ENCODE data around the gene MEOX2.

MEOX2 gene

DNA sequence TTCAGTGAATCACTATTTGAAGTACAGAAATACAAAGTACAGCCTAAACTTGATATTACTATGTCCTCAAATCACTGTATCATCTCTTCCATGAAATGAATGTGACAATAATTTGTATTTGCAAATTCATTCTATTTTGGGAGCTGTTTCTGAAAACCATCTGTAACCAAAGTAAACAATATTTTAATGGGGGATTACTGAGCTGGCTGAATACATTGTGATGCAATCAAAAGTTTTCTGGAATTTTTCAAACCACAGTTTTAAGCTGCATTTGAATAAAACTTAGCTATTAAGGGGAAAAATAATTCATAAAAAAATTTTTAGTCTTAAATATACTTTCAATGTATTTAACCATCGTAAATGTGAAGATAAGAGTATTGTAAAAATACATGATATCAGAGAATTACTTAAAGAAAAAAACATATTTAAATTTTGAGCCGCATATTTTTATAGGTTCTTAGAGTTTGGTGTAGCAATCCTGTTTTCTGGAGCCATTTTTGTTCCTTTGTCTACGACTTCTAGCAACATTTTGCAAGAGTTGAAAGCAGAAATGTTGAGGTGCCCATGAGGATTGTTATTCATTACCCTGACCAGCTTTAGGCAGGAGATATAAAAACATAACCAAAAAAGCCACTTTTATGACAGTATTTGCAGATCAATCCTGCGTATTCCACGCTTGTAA lies 78.8 kb downstream of the MEOX2 start:
- no peak for DNase-seq

DNA sequence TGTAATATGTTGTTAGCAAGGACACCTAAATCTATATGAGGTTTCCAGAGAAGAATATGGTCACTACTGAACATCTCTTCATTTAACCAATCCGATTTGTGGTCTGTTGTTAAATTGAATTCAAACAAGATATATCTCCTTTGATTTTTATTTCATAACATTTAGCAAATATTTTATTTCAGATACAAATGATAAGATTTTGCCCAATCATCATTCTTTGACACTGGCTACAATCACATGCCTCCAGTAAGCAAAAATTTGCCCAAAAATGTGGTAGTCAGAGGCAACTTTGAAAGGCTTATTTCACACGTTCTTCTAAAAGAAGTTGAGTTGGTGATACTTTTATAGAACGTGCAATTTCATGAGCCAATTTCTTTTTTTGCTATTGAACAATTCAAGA lies 79.9 kb downstream of the MEOX2 start:
- DNase-seq: no peak

DNA sequence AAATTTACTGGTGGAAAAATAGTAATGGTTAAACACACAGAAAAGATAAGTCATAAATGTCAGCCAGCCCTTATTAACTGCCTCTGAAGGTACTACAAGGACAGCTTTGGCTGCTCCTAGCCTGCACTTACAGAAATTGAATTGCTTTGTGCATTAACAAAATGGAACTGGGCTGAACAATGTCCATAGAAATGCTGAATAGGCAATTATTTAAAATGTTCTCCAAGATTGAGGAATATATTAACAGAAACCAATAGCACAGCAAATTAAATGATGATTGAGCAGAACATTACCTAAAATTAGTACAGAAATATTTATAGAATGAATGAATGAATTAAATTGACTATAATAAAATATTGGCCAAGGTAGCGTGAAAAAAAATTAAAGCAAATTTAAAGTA lies 82.3 kb downstream of the MEOX2 start:
- DNase-seq: no peak

DNA sequence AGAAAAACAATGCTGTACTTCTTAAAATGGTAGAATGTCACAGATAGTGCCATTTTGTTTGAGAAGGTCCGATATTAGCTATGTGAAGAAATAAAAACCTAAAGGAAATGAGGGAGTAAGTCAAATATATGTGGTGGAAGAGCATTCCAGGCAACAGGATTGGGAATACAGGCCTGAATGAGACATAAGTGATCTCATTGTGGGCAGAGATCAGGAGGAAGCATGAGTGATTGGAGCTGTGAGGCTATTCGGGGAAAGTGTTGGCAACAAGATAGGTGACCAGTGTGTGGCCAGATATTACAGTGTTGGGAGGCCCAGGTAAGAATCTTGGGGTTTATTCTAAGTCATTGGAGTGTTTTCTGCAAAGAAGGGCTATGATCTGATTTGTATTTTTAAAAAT lies 83.4 kb downstream of the MEOX2 start:
- no peak for DNase-seq

DNA sequence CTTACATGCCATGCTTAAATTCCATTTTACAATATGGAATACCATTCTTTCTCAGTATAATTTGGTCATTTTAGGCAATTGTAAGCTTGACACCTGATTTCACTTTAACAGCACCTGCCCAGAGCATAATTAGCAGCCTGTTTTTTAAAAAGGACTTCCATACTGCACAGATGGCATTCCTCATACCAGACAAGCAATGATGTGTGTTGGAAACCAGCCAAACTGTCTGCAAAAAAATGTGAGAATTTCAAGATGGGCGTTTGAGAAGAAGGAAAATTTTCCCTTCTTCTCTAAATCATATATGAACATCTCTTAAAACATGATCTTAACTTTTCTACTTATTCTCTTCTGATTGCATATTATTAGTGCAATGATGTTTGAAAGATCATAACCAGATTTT lies 84.2 kb downstream of the MEOX2 start:
- no peak for DNase-seq

DNA sequence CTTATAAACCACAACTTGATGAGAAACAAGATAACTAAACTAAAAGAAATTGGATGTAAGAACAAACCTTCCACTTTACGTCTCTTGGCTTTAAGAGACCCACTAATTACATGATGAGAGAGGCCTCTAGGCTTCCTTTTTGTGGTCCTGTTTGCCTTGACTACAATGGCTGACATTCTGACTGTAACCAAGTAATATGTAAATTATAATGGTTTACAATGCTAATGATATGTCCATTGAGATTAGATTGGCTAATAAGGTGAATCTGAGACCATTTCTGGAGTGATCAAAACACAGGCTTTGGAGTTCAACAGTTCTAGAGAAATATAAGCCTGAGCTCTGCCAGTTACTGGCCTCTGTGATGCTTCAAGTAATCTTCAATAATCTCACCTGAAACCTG lies 85.3 kb downstream of the MEOX2 start:
- DNase-seq: no peak

DNA sequence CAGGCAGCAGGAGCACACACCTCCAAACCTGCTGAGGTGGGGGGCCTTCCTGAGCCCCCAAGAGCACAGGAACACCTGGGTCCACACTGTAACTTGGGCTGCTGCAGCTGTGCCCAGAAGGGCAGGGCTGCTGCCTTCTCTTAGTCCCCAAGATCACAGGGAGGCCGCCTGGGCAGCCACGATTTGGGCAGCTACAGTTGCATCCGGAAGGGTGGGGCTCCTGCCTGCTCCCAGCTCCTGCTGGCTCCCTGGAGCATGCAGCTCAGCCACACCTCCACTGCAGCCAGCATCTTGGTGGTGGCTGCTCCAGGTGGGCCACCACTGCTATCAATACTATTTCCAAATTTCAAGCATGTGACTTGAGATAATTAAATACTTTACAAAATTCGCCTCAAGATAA lies 86.2 kb downstream of the MEOX2 start:
- no peak for DNase-seq

DNA sequence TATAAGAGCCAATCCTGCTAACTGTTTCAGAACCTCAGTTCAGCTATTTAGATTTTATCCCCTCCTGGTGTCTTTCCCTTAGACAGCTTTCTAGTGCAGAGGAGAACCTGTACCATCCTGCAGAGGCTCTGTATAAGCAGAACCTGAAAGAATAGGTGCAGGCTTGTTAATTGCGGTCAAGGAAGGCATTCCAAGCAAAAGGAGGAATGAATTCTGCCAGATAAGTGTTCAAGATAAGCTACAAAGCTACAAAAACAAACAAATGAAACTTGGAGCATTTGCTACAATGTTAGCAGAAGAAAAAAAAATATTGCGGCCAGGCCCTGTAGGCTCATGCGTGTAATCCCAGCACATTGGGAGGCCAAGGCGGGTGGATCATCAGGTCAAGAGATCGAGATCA lies 92.0 kb downstream of the MEOX2 start:
- no peak for DNase-seq

DNA sequence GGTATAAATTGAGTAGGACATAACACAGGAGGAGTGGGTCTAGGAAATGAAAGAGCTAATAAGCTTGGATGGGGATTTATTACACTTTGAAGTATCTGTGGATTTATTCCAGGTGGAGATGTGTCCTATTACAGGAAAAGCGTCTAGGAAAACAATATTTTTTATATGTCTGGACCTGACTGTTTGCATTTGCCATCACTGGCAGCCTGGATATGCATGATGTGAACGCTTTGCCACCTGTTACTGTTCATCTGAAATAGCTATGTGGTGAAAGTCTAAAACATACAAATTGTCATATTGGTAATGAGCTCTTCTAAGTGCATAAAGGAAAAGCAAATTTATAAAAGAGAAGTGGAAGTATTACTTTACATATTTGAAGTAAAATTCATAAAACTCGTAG lies 93.1 kb downstream of the MEOX2 start:
- no peak for DNase-seq

DNA sequence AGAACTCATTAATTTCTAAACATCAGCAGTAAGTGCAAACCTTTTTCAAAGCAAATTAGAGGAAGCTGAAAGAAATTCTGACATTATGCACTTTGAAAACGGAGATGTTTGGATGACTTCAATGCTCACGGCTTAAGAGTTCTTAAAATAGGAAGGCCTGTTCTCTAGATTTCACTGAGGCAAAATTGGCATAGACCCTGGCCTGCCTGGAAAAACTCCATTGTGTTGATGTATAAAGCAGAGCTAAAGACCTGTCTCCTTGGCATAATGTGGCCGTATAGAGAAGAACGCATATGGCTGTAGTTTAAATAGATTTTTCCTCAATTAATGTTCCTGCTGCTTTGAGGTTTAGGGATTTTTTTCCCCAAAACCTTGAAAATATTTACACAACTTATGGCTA lies 100.2 kb downstream of the MEOX2 start:
- DNase-seq: no peak

DNA sequence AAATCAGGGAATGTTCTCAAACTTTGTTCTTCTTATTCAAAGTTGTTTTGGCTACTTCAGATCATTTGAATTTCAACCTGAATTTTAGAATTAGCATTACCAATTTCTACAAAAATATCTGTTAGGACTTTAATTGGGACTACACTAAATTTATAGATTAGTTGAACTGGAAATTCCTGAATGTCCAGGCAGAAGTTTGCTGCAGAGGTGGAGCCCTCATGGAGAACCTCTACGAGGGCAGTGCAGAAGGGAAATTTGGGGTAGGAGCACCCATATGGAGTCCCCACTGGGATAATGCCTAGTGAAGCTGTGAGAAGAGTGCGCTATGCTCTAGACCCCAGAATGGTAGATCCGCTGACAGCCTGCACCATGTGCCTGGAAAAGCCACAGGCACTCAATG lies 101.9 kb downstream of the MEOX2 start:
- no peak for DNase-seq

DNA sequence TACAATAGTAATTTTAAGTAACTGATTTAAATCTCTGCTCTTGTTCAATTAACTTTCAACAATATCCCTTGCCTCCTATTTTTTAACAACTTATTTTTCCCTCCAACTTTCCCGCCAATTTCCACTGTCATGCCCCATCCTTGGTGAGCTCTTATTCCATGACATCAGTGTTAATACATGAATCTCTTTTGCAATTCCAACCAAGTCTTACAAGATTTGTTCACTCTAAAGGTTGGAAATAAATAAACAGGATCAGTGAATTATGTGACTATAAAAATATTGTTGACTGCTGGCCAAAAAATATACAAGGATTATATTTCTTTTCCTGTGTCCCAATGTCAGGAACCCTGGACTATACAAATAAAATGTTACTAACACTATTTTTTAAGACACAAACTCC lies 103.7 kb downstream of the MEOX2 start:
- no peak for DNase-seq

DNA sequence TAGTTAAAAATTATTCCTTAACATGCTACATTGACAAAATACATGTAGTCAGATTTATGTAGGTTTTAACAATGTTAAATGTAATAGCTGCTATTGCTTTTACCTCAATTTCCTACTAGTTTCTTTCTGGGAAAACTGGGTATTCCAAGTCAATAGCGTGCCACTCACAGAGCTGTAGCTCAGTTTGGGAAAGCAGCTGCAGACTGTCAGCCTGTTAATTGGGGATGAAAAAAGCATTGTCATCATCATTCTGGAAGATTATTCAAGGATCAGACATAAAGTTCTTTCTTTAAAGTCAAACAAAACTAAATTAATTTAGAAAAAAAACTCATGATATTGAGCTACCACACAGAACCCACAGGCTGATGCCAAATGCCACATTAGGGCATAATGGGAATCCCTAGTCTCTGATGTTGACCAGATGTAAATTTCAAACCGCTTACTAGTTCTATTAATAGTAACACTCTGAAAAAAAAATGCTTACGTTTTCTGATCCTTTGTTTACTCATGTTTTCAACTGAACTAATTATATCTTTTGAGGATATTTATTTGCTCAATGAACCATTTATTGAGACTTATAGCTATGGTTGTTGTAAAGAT lies 105.0 kb downstream of the MEOX2 start:
- DNase-seq: no peak

DNA sequence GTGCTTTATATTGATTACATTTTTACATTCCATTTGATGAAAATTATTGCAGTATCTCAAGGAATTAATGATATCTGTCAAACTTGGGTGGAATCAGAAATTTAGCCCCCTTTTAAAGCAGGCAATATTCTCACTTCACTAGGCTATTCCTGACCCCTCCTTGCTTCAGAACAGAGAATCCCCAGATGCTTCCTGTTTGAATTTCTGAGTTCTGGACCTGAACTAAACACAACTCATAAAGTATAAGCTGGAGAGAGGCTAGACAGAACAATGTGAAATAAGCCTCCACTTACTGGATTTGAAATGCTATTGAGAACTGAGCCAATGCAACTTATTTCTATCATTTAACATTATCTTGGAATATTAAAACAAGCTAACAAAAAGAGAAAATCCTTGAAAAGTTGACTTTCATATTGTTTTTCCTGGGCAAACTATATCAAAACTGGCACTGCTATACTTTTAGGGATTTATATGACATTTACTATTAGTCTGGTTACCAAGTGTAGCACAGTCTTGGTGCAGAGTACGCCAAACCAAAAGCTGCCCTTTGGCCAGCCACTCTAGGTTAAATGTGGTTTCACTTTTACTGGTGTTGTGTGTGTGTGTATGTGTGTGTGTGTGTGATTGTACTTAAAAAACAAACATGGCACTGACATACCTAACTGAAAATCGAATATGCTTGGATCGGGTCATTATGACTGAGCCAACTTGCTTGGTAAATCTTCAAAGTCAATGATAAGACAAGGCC lies 105.7 kb downstream of the MEOX2 start:
- DNase-seq: no peak

DNA sequence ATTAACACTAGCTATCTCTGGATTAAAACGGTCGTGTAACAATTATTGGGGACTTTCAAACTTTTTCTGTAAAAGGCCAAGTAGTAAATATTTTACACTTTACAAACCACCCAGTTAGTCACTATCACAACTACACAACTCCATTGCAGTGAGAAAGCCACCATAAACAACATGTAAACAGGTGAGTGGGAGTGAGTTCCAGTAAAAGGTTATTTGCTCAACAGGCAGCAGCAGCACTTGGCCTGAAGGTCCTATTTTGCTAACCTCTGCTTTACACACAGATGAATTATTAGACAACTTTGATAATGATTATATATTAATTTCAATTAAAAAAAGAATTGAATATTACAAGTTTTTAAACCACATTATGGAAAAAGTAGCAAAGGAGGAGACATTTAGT lies 108.9 kb downstream of the MEOX2 start:
- DNase-seq: no peak

DNA sequence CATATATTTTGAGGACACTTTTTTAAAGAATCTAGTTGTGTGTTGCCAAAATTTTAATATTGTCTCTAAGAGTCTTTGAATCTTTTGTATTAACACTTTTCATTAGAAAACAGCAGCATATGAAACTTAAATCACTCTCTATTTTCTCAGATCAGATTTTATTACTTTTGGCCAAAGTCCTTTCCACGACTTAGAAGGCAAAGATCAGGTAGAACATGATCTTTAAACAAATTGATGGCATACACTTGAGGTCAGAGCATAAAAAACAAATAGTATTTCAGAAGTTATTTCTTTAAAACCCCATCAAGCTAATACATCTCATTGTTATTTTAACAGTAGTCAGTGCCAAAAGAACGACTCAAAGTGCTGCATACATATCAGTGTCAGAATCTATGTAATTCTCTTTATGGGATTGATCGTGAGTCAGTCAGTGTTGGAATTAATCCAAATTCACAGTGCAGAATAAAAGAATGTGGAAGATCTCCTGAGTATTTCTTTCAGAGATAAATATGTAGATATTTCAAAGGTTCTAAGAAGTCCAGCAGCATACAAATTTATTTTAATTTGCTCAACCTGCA lies 115.1 kb downstream of the MEOX2 start:
- no peak for DNase-seq

DNA sequence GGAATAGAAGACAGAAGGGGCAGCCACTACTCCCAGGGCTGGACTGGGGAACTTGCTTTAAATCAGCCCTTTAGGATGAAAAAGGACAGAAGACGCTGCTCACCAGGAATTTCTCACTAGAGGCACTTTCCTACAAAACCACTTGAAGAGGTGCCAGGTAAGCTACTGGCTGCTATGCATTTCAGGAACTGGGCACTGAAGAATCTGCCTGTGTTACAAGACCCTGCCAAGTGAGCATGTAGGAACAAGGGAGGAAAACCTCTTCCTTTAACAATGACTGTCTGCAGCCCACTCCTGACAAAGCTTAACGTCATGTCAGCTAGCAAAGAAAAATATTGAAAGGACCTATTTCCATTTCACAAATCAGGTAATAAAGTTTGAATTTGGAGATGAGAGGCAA lies 118.8 kb downstream of the MEOX2 start:
- no peak for DNase-seq

DNA sequence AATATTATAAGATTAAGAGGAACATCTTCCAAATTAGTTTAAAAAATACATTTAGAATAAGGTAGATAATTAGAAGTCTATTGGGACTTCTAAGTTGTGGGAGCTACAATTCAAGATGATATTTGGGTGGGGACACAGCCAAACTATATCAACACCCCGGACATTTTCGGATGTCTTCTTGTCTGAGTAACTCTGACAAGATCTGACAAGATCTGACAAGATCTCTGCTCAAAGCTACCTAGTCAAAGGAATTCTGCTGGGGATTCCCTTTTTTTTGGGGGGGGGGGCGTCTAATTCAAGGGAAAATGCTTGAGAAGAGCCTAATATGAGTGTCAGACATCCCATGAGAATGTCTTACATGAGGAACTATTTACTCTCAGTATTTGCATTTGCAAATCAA lies 119.4 kb downstream of the MEOX2 start:
- DNase-seq: no peak

DNA sequence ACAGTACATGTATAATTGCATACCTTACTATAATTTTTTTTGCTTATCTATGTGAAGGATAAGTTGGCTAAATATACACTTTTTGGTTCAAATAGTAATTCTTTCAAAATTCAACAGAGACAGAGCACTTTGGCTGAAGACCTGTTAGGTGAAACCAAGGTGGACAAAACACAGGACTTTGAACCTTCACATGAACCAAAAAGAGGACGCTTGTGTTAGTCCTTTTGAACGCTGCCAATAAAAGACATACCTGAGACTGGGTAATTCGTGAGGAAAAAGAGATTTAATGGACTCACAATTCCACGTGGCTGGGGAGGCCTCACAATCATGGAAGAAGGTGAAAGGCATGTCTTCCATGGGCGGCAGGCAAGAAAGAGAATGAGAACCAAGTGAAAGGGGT lies 120.0 kb downstream of the MEOX2 start:
- DNase-seq: no peak

DNA sequence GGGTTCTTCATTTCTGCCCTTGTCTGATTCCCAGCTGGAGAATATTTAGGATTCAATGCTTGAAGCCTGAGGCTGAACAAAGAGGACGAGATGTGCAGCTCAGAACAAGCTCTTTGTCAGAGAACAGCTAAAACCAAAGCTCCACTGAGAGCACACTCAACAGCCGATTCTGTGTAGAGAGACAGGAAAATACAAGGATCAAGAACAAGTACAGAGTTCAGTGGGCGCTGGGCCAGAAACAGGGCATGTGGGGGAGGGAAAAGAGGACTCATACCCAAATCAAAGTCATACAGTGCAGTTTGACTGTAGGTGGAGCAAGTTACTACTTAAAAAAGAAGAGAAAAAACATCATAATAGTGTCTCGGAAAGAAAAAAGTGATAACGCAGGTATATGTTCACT lies 124.6 kb downstream of the MEOX2 start, which contains the start of gene AGMO:
Gene AGMO, minus strand, starts transcription at position 181 of the 400 bp plus-strand sequence.
- no peak for DNase-seq
